ENCODE measurements around the gene CDH4.

- TF ChIP-seq CTCF (conservative IDR thresholded peaks at IDR 0.05) (no peak), ZFX (IDR thresholded peaks at IDR 0.05) (no peak)
These were observed 686.1 kb downstream of the CDH4 start for GRCh38 chr20:61937963-61938838.

Data from C4-2B (cell line).